GM23338 (cell line): ENCODE measurements around the gene TPX2. TPM values are rescaled to one million over a fixed set of nuclear protein-coding genes. Genes with fewer than 3 reads are reported as not detected.

Experiments
- ATAC-seq: fragments of 200-7000 bp; cut with Tn5 transposase; 3 replicates; pipeline ENCODE4 v1.9.1; 2020
- DNase-seq: peaks from one replicate; pipeline ENCODE4 v3.0.0-alpha.2; 2015; ENCODE audit warnings: low spot score
- H2AFZ ChIP-seq: fragments of 200-600 bp; sonication (generic); 2 replicates; pipeline ENCODE4 v1.8.0; 2016; ENCODE audit warnings: antibody characterized with exemption, mild to moderate bottlenecking, moderate library complexity
- H3F3A ChIP-seq: fragments of 200-600 bp; sonication (generic); replicated peaks from 2 replicates; pipeline ENCODE4 v1.8.0; 2017; ENCODE audit warnings: antibody characterized with exemption, mixed run types, low read depth
- H3K27ac ChIP-seq: fragments of 200-600 bp; sonication (generic); 2 replicates; pipeline ENCODE4 v1.6.1; 2016; ENCODE audit warnings: low read depth
- H3K27me3 ChIP-seq: fragments of 200-600 bp; sonication (generic); 2 replicates; pipeline ENCODE4 v1.8.0; 2016; ENCODE audit warnings: mild to moderate bottlenecking, mixed run types, moderate library complexity; ENCODE audit not compliant: insufficient read depth
- H3K36me3 ChIP-seq: fragments of 200-600 bp; sonication (generic); 2 replicates; pipeline ENCODE4 v1.8.0; 2016; ENCODE audit warnings: mild to moderate bottlenecking; ENCODE audit not compliant: insufficient read depth
- H3K4me1 ChIP-seq: fragments of 200-600 bp; sonication (generic); 2 replicates; pipeline ENCODE4 v1.8.0; 2016; ENCODE audit warnings: mild to moderate bottlenecking, moderate library complexity; ENCODE audit not compliant: insufficient read depth
- H3K4me2 ChIP-seq: fragments of 200-600 bp; sonication (generic); 2 replicates; pipeline ENCODE4 v1.7.1; 2017; ENCODE audit warnings: mixed run types
- H3K4me3 ChIP-seq: fragments of 200-600 bp; sonication (generic); 2 replicates; pipeline ENCODE4 v1.6.1; 2016; ENCODE audit warnings: mixed run types
- H3K79me2 ChIP-seq: fragments of 200-600 bp; sonication (generic); replicated peaks from 2 replicates; pipeline ENCODE4 v1.8.0; 2017; ENCODE audit warnings: mild to moderate bottlenecking; ENCODE audit not compliant: insufficient read depth
- H3K9me2 ChIP-seq: fragments of 200-600 bp; sonication (generic); 2 replicates; pipeline ENCODE4 v1.8.0; 2017; ENCODE audit not compliant: insufficient read depth
- H4K20me1 ChIP-seq: fragments of 200-600 bp; sonication (generic); replicated peaks from 2 replicates; pipeline ENCODE4 v1.8.0; 2017; ENCODE audit warnings: mild to moderate bottlenecking; ENCODE audit not compliant: insufficient read depth
- H3K27ac Mint-ChIP-seq: 2 replicates; pipeline ENCODE4 v1.8.0; 2020; ENCODE audit warnings: inconsistent platforms, mild to moderate bottlenecking, moderate library complexity, mixed read lengths
- H3K27me3 Mint-ChIP-seq: 3 replicates; pipeline ENCODE4 v1.8.0; 2022; ENCODE audit warnings: low read depth, mild to moderate bottlenecking, moderate library complexity, mixed read lengths, inconsistent platforms; ENCODE audit not compliant: insufficient read depth, poor library complexity
- H3K36me3 Mint-ChIP-seq: 3 replicates; pipeline ENCODE4 v1.8.0; 2021; ENCODE audit warnings: low read depth, mild to moderate bottlenecking, inconsistent platforms, moderate library complexity, mixed read lengths
- H3K4me1 Mint-ChIP-seq: 3 replicates; pipeline ENCODE4 v1.8.0; 2020; ENCODE audit warnings: mild to moderate bottlenecking, inconsistent platforms, mixed read lengths
- H3K4me3 Mint-ChIP-seq: 3 replicates; pipeline ENCODE4 v1.8.0; 2021; ENCODE audit warnings: moderate library complexity, mild to moderate bottlenecking, inconsistent platforms, mixed read lengths
- H3K9me3 Mint-ChIP-seq: 3 replicates; pipeline ENCODE4 v1.8.0; 2020; ENCODE audit warnings: moderate library complexity, mild to moderate bottlenecking, inconsistent platforms, mixed read lengths
- CREB1 ChIP-seq: fragments of 250-450 bp; sonication (Bioruptor Pico); IDR thresholded peaks from 2 replicates; pipeline ENCODE4 v1.5.0; 2020; ENCODE audit warnings: low read depth, mild to moderate bottlenecking, moderate library complexity
- NANOG ChIP-seq: IDR thresholded peaks from 2 replicates; pipeline ENCODE4 v1.6.1; 2016; ENCODE audit warnings: antibody characterized with exemption, borderline replicate concordance
- POLR2AphosphoS5 ChIP-seq: IDR thresholded peaks from 2 replicates; pipeline ENCODE4 v1.6.1; 2016; ENCODE audit warnings: antibody characterized with exemption, low read depth
- ZNF331 ChIP-seq: fragments of 250-450 bp; sonication (Bioruptor Pico); IDR thresholded peaks from 2 replicates; pipeline ENCODE4 v1.5.0; 2020; ENCODE audit warnings: low read depth, mild to moderate bottlenecking, moderate library complexity
- polyA plus RNA-seq: library from polyadenylated mRNA; unstranded; fragments of >200 nt; fragmentation: Nextera tagmentation; extraction: Ambion mirVana; gene quantifications from 2 replicates; pipeline ENCODE4 v1.2.1, GENCODE V29; 2016
- total RNA-seq: library from RNA; depleted of rRNA; stranded (reverse); fragments of >200 nt; shearing (Covaris generic); gene quantifications from 2 replicates; pipeline ENCODE4 v1.2.3, GENCODE V29; 2014
- TF ChIP-seq, protein P1 (sequence below): IDR thresholded peaks from 2 replicates; pipeline ENCODE4 v1.6.1; 2016; ENCODE audit warnings: antibody characterized with exemption
- TF ChIP-seq, protein P2 (sequence below), 2 experiments: fragments of 200-600 bp in 1 of 2; sonication (generic) in 1 of 2; conservative IDR thresholded peaks; 2 replicates each; pipeline versions ENCODE4 v1.5.1 to v1.6.1; 2016 to 2017; ENCODE audit warnings: antibody characterized with exemption in 2 of 2, low read depth in 2 of 2, mild to moderate bottlenecking in 2 of 2, moderate library complexity in 1 of 2
- TF ChIP-seq, protein P3 (sequence below): fragments of 250-450 bp; sonication (Bioruptor Pico); IDR thresholded peaks from 2 replicates; pipeline ENCODE4 v1.5.0; 2020; ENCODE audit warnings: mild to moderate bottlenecking, moderate library complexity
- TF ChIP-seq, protein P4 (sequence below): IDR thresholded peaks from one replicate; pipeline ENCODE4 v1.6.1; 2018; ENCODE audit warnings: antibody characterized with exemption; ENCODE audit not compliant: unreplicated experiment

Gene TPX2
- total and polyA plus RNA-seq, 2 experiments from 2014 or later: 101 to 159 TPM

DNA sequence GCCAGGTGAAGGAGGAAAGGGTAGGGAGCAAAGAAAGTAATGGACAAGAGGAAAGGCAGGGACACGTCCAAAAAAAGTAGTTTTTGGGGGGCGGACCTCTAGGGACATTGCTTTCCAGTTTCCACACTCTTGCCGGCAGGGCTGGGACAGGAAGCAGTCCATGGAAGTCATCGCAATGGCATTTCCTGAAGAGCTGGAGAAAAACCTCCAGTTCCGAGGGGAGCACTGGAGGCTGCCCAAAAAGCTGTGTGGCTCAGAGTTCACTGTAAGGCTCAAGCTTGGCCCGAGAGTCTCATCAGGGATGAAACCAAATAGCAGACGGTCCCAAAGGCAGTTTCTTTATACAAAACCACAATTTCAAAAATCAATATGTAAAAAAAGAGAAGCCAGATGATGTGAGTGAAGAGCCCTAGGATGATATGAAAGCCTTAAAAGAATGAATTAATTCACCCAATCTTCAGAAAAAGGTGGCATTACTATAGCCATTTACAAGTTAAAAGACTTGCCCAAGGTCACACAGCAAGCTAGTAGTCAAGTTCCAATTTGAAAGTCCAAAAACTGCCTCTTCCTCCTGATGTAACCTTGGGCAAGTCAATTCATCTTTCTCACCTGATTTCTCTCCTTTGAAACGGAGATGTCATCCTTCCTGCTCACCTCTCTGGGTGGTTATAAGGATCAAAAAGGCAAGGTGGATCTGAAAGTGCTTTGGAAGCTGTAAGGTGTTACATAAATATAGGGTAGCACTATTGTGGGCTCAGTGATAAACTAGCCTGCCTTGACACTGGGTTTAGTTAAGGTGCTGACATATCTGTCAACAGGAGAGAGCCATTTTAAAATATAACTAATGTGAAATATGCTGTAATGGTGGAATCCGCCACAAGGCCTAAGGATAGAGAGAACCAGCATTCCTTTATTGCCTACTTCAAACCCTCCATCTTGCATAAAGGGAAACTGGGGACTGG lies 25.5 kb upstream of the TPX2 start:
- peak overlapping the region; percentile 57 for H3K4me3 Mint-ChIP-seq
- no peaks in the 10 kb centered on the region for H3K9me2 ChIP-seq
- peak overlapping the region; percentile 82 for H3K27ac ChIP-seq
- peak overlapping the region; percentile 39 for H3K4me3 ChIP-seq
- peak overlapping the region; percentile 89 for H3K27ac Mint-ChIP-seq
- H3K36me3 Mint-ChIP-seq: peaks cover 50% of the 10 kb centered on the region
- peak; percentile 71 for DNase-seq
- H3K27me3 Mint-ChIP-seq: no peaks in the 10 kb centered on the region
- peak overlapping the region; percentile 74 for H3K4me2 ChIP-seq
- H4K20me1 ChIP-seq: peaks cover 3% of the 10 kb centered on the region; the same call in 1 of the 2 replicates
- H3K9me3 Mint-ChIP-seq: no peaks in the 10 kb centered on the region
- peaks cover 11% of the 10 kb centered on the region for H3K36me3 ChIP-seq
- peaks cover 73% of the 10 kb centered on the region for H3K4me1 ChIP-seq
- no peak overlapping the region for H2AFZ ChIP-seq
- H3K79me2 ChIP-seq: peaks cover 95% of the 10 kb centered on the region
- ATAC-seq: peak; percentile 4; the same call in 2 of the 3 replicates
- H3K27me3 ChIP-seq: no peaks in the 10 kb centered on the region
- peaks cover 20% of the 10 kb centered on the region; the same call in 1 of the 2 replicates for H3F3A ChIP-seq
- no peak for TF ChIP-seq ZNF331 (CRISPR knock-in tag)
- TF ChIP-seq, protein P1, sequence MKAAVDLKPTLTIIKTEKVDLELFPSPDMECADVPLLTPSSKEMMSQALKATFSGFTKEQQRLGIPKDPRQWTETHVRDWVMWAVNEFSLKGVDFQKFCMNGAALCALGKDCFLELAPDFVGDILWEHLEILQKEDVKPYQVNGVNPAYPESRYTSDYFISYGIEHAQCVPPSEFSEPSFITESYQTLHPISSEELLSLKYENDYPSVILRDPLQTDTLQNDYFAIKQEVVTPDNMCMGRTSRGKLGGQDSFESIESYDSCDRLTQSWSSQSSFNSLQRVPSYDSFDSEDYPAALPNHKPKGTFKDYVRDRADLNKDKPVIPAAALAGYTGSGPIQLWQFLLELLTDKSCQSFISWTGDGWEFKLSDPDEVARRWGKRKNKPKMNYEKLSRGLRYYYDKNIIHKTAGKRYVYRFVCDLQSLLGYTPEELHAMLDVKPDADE: no peak
- no peak for TF ChIP-seq NANOG
- TF ChIP-seq, protein P2, sequence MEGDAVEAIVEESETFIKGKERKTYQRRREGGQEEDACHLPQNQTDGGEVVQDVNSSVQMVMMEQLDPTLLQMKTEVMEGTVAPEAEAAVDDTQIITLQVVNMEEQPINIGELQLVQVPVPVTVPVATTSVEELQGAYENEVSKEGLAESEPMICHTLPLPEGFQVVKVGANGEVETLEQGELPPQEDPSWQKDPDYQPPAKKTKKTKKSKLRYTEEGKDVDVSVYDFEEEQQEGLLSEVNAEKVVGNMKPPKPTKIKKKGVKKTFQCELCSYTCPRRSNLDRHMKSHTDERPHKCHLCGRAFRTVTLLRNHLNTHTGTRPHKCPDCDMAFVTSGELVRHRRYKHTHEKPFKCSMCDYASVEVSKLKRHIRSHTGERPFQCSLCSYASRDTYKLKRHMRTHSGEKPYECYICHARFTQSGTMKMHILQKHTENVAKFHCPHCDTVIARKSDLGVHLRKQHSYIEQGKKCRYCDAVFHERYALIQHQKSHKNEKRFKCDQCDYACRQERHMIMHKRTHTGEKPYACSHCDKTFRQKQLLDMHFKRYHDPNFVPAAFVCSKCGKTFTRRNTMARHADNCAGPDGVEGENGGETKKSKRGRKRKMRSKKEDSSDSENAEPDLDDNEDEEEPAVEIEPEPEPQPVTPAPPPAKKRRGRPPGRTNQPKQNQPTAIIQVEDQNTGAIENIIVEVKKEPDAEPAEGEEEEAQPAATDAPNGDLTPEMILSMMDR (conservative IDR thresholded peaks at IDR 0.05; ENCODE audit: low read depth in 2 of 2): no peak
- no peak for TF ChIP-seq POLR2AphosphoS5
- TF ChIP-seq, protein P3, sequence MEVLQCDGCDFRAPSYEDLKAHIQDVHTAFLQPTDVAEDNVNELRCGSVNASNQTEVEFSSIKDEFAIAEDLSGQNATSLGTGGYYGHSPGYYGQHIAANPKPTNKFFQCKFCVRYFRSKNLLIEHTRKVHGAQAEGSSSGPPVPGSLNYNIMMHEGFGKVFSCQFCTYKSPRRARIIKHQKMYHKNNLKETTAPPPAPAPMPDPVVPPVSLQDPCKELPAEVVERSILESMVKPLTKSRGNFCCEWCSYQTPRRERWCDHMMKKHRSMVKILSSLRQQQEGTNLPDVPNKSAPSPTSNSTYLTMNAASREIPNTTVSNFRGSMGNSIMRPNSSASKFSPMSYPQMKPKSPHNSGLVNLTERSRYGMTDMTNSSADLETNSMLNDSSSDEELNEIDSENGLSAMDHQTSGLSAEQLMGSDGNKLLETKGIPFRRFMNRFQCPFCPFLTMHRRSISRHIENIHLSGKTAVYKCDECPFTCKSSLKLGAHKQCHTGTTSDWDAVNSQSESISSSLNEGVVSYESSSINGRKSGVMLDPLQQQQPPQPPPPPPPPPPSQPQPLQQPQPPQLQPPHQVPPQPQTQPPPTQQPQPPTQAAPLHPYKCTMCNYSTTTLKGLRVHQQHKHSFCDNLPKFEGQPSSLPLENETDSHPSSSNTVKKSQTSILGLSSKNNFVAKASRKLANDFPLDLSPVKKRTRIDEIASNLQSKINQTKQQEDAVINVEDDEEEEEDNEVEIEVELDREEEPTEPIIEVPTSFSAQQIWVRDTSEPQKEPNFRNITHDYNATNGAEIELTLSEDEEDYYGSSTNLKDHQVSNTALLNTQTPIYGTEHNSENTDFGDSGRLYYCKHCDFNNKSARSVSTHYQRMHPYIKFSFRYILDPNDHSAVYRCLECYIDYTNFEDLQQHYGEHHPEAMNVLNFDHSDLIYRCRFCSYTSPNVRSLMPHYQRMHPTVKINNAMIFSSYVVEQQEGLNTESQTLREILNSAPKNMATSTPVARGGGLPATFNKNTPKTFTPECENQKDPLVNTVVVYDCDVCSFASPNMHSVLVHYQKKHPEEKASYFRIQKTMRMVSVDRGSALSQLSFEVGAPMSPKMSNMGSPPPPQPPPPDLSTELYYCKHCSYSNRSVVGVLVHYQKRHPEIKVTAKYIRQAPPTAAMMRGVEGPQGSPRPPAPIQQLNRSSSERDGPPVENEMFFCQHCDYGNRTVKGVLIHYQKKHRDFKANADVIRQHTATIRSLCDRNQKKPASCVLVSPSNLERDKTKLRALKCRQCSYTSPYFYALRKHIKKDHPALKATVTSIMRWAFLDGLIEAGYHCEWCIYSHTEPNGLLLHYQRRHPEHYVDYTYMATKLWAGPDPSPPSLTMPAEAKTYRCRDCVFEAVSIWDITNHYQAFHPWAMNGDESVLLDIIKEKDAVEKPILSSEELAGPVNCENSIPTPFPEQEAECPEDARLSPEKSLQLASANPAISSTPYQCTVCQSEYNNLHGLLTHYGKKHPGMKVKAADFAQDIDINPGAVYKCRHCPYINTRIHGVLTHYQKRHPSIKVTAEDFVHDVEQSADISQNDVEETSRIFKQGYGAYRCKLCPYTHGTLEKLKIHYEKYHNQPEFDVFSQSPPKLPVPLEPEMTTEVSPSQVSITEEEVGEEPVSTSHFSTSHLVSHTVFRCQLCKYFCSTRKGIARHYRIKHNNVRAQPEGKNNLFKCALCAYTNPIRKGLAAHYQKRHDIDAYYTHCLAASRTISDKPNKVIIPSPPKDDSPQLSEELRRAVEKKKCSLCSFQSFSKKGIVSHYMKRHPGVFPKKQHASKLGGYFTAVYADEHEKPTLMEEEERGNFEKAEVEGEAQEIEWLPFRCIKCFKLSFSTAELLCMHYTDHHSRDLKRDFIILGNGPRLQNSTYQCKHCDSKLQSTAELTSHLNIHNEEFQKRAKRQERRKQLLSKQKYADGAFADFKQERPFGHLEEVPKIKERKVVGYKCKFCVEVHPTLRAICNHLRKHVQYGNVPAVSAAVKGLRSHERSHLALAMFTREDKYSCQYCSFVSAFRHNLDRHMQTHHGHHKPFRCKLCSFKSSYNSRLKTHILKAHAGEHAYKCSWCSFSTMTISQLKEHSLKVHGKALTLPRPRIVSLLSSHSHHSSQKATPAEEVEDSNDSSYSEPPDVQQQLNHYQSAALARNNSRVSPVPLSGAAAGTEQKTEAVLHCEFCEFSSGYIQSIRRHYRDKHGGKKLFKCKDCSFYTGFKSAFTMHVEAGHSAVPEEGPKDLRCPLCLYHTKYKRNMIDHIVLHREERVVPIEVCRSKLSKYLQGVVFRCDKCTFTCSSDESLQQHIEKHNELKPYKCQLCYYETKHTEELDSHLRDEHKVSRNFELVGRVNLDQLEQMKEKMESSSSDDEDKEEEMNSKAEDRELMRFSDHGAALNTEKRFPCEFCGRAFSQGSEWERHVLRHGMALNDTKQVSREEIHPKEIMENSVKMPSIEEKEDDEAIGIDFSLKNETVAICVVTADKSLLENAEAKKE (CRISPR knock-in tag): no peak
- no peak for TF ChIP-seq CREB1 (CRISPR knock-in tag)
- TF ChIP-seq, protein P4, sequence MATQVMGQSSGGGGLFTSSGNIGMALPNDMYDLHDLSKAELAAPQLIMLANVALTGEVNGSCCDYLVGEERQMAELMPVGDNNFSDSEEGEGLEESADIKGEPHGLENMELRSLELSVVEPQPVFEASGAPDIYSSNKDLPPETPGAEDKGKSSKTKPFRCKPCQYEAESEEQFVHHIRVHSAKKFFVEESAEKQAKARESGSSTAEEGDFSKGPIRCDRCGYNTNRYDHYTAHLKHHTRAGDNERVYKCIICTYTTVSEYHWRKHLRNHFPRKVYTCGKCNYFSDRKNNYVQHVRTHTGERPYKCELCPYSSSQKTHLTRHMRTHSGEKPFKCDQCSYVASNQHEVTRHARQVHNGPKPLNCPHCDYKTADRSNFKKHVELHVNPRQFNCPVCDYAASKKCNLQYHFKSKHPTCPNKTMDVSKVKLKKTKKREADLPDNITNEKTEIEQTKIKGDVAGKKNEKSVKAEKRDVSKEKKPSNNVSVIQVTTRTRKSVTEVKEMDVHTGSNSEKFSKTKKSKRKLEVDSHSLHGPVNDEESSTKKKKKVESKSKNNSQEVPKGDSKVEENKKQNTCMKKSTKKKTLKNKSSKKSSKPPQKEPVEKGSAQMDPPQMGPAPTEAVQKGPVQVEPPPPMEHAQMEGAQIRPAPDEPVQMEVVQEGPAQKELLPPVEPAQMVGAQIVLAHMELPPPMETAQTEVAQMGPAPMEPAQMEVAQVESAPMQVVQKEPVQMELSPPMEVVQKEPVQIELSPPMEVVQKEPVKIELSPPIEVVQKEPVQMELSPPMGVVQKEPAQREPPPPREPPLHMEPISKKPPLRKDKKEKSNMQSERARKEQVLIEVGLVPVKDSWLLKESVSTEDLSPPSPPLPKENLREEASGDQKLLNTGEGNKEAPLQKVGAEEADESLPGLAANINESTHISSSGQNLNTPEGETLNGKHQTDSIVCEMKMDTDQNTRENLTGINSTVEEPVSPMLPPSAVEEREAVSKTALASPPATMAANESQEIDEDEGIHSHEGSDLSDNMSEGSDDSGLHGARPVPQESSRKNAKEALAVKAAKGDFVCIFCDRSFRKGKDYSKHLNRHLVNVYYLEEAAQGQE: no peak
- H3K4me1 Mint-ChIP-seq: peaks cover 67% of the 10 kb centered on the region
